Astrocyte of the hippocampus (primary cell): ENCODE data around the gene LTC4S.
A peak's percentile ranks its signal among the peaks of the same experiment; 100 is the strongest.

ENCODE experiments used
- DNase-seq: peaks from one replicate; pipeline ENCODE4 v3.0.0; 2011; ENCODE audit warnings: low read depth, low spot score

The LTC4S gene

DNA sequence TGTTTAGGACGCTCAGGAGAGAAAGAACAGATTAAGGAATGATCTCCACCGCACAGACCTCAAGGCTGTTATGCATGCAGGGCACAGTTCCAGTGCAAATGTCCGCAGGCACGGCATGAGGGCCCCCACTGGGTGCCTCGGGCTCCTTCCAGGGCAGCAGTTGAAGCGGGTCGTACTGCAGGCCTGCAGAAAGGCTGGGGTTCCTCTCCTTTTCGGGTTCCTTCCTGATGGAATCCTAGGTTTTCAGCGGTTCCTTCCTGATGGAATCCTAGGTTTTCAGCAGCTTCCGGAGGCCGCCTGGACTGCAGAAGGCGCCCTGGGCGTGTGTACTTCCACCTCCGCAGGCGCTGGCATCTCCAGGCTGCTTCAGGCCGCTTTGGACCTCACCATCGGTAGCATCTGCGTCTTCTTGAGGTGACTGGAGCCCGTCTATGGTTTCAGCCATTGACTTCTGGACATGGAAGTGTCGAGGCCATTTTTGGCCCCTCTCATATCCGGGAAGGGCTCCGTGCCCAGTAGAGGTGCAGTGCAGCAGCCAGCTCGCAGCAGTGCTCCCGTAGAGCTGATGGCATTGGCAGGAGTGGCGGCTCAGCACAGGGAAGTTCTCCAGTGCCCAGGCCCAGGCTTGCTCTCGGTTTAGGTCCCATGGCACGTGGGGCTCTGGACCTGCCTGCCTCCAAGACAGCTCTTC lies 18.5 kb downstream of the LTC4S start:
- DNase-seq, result no peak

DNA sequence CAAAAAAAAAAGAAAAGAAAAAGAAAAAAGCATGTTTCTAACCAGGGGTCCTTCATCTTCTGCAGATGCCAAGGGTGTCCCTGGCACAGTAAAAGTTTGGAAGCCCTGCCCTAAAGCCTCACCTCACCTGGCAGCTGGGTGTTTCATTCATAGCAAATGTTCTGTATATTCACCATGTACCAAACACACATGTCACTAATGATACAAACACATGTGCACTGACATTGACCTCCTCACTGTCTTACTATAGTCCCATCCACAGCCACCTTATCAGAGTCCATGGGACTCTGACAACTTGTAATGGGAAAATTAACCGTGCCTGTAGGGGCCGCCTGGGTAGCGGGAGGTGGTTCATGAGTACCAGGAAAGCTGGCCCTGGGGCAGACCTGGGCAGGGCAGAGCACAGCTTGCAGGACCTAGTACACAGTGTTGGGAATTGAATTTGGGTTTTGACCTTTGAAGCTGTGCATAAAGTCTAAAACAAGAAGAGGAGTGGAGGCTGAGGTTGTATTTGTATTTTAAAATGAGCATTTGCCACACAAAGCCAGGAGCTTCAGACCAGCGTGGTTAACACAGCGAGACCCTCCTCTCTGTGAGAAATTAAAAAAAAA lies 19.3 kb downstream of the LTC4S start:
- DNase-seq, result no peak

DNA sequence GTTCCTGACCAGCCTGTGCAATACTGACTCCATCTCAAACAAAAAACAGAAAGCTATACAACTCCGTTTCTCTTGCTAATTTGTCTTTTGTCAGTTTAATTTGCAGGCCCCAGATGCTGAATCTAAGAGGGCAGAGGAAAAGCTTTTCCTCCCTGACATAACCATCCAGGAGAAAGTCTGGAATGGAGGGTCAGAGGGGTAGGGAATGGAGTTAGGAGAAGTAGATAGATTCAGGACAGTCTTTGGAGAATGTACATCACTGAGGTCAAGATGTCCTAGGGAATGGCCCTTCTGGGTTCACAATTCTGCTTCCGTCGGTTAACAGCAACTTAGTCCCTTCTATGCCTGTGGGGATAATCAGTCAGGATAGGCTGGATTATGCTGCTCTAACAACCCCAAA lies 20.3 kb downstream of the LTC4S start:
- no peak for DNase-seq

DNA sequence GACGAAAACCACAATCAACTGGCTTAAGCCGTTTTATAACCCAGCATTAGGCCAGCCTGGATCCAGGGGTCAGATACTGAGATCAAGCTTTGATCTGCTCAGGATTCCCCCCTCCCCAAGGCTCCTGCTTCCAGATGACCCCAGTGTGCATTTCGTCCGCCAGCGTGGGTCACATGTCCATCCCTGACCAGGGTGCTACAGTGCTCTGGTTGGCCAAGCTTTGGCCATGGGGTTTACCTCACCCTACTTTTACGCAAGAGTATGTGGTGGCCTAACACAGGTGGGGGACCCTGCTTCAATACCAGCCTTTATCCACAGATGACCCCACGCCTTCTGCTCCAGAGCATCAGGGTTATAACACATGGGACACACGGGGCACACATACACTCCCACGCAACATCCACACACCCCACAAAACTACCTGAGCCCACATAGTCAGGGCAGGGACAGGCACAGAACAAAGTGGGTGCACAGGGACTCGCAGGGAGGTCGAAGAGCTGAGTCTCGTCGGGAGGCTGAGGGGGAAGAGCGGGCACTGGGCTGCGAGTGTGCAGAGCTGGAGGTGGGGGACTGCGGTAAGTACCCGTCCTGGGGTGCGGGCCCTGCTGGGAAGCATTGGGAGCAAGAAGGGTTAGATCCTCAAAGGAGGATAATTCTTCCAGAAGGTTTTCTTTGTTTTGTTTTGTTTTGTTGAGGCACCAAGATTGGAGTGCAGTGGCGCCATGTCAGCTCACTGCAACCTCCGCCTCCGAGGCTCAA lies 21.9 kb downstream of the LTC4S start:
- DNase-seq, result no peak

DNA sequence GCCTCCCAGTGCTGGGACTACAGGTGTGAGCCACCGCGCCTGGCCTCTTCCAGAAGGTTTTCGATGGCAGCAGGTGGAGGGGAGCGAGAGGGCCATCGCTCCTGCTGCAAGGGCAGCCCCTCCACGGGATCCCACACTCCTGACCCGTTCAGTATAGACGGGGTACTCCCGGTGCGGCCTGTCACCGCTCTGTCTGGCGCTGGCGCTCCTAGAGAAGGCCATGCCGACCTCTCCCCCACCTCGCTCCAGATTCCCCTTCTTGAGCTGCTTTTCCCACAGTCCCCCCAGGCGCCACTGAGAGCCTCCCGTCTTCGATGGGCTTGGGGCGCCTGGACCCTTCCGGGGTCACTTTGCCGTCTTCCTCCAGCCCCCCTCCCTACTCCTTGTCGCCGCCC lies 22.6 kb downstream of the LTC4S start:
- DNase-seq, result no peak

DNA sequence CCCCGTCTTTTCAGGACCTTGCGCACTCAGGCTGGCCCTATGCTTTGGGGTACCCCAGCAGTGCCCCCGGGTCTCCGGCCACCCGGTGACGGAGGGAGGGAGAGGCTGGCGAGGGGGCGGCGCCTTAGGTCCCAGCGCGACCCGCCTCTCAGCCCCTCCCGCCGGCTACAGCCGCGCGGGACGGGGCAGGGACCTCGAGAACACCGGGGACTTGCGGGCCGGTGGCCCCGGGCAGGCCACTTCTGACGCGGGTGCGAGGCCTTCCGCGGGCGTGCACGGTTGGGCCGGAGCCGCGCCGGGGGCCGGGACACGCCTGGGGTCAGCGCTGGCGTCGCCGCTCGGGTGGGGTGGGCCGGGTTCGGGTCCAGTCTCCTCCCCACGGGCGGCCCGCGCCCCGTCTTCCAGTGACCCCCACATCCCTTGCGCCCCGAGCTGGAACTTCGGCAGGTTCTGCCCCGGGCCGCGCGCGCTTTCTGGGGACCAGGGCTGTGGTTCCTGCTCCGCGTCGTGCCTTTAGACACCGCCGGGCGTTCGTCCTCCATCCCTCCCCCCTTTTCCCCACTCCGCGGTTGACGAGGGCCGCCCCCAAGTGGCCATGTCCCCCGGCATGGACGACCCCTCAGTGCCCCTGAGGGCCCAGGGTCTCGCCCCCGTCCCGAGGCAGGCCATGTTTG lies 23.1 kb downstream of the LTC4S start:
- DNase-seq, result peak; percentile 52

DNA sequence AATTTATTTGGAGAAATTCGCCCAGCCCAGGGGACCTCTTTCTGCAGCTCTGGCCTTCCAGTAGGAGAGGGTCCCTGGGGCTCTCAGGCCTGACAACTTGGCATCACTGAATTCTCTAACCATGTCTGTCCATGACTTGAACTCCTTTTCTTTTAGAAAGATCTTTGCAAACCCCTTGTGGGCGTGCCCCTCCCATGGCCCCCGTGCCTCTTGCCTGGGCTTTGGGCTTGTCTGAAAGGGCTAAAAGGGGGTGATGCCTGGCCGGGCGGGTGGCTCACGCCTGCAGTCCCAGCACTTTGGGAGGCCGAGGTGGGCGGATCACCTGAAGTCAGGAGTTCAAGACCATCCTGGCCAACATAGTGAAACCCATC lies 23.7 kb downstream of the LTC4S start:
- no peak for DNase-seq

DNA sequence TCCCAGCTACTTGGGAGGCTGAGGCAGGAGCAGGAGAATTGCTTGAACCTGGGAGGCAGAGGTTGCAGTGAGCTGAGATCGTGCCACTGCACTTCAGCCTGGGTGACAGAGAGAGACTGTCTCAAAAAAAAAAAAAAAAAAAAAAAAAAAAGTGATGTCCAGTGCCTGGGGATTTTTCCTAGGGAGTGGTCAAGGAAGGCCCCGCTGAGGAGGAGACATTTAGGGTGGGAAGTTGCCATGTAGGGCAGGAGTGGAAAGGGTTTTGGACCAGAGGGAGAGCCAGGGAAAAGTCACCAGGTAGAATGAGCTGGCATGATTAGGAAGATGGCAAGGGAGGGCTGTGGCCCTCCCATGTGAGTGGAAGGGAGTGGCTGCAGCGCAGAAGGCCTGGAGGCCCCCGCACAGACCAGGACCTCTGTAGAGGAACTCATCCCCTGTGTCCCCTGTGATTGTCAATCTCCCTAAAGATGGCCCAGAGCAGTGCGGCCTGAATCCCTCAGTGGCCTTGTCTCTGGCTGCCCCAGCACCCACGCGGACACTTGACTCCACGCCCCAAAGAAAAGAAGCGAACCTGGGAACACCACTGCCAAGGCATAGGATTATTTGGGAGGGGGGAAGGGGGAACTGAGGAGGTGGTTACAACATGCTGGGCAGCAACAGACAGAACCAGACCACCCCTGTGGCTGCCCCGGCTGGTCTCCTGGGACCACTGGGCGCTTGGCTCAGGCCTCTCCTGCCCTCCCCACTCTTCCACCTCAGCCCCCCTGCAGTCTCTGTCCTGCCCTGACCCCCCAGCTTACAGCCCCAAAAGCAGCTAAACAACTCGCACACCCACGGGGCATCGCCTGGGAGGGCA lies 24.3 kb downstream of the LTC4S start:
- DNase-seq, result no peak

DNA sequence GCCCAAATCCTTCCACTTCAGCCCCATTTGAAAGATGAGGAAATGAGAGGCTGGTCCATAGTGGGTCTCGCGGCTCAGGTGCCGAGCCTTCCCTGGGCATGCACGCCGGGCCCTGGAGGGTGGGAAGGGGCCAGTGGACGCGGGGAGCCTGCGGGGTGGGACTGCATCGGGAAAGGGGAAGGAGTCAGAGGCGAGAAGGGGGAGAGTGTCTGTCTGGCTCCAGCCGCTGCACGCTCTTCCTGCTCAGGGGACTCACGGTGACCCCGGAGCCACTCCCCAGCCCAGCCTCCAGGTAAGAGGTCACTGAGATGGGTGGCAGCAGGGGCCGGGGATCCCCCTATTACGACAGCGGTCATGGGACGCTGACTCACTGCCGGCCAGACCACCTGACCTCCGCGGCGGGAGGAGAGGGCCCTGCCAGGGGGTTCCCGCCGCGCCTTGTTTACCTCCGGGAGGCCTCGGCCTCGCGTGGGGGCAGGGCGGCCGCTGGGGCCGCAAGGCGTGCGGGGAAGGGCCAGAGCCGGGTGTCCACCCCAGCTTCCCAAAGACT lies 25.0 kb downstream of the LTC4S start:
- DNase-seq, result peak; percentile 98

DNA sequence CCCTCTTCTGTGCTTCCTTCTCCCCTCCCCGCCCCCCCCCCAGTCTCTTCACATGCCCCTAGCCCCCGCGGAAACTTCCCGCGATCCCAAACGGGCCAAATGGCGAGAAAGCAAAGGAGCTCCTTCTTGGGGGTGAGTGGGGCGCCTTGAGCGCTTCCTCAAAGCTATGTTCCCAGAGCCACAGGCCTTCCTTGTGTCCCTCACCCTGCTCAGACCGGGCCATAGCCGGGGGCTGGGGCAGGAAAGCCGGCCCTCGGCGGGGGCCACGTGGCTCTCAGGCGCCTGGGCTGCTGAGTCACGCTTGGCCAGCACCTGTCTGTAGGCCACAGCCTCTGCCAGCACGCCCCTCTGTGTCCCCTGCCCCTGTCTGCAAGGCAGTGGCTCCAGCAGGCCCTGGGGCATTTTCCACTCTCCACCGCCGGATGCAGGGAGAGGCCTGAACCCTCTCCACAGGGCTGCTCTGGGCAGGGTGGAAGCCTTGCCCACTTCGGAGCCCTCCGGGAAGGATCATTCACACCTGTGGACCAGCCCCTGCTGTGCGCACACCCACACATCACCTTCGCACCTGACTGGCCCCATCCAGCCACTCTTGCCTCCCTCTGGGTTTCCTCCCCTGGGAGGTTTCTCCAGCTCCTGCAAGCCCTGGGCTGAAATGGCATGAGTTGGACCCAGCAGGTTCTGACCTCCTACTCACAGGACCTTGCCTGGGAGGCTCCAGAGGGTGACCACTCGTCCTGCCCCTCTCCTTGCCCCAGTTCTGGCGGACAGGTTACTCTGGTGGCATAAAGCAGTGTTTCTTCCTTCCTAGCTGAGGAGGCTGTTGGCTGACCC lies 25.7 kb downstream of the LTC4S start:
- DNase-seq, result peak; percentile 83

DNA sequence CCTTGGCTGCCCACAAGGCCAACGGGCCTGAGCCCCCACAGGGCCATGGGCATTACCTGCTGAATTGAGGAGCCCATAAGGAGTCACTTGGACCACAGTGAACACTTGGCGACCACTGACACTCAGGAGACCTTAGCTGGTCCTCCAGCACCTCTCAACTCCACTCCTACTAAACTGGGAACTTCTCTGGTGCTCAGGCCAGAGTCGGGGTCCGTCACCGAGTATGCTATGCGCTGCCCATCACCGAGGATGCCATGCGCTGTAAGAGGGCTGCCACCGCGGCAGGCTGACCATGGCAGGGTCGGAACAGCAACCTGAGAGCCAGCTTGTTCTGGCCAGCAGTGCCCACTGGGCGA lies 26.3 kb downstream of the LTC4S start:
- DNase-seq, result peak; percentile 35

DNA sequence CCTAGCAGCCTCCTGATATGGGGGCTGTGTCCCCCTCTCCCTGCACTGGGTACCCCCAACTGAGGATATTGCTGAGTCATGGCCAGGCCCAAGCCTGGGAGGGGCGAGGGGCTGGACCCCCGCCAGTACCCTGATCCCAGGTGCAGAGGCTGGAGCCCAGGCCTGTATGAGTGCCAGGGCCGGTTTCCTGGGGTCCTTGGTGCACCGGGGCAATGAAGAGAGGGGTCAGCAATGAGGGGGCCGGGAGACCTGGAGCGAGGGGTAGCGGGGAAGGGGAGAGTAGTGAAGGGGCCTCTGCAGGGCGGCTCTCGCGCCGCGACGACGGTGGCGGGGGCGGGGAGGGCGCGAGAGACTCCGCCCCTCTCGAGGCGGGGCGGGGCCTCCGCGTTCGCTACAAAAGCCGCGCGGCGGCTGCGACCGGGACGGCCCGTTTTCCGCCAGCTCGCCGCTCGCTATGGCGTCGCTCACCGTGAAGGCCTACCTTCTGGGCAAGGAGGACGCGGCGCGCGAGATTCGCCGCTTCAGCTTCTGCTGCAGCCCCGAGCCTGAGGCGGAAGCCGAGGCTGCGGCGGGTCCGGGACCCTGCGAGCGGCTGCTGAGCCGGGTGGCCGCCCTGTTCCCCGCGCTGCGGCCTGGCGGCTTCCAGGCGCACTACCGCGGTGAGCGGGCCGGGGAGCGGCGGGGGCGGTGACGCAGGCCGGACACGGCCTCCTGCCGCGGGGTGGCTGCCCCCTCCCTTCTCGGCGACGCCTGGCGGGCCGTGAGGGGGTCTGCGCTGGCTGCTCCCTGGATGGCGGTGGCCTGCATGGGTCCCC lies 26.9 kb downstream of the LTC4S start, which contains the start of gene SQSTM1:
SQSTM1 (plus strand) TSS at position 423 of the 815 bp plus-strand sequence; CDS start at position 455, 32 bp downstream.
- DNase-seq, result peak; percentile 94

DNA sequence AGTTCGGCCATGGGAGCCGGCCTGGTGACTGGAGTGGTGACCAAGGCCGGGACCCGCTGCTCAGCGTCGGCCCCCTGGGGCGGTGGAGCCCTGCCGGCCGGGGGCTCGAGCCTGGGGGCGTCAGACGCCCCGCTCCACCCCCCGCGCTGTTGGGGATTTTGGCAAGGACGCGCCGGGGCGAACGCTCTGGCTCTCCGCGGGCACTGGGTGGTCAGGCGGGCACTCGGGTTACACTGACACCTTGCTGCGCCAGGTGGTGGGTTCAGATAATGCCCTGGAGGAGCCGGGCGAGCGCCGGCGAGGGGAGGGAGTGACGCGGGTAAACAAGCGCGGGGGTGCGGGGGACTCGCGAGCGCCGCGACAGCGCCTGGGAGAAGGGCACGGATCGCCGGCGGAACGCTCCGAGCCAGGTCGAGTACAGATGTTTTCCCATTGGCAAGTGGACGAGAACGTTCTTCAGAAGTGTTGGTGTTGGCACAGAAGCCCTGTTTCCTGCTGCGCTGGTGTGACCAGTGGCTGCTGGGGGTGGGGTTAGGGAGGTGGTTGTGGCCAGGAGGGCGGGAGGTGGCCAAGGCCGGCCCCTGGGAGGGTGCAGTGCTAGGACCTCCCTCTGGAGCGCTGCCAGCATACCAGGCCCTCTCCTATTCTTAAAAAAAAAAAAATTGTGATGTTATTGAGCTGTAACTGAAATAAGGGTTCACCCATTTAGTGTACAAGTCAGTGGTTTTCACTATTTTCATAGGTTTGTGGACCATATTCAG lies 27.7 kb downstream of the LTC4S start:
- peak; percentile 96 for DNase-seq

DNA sequence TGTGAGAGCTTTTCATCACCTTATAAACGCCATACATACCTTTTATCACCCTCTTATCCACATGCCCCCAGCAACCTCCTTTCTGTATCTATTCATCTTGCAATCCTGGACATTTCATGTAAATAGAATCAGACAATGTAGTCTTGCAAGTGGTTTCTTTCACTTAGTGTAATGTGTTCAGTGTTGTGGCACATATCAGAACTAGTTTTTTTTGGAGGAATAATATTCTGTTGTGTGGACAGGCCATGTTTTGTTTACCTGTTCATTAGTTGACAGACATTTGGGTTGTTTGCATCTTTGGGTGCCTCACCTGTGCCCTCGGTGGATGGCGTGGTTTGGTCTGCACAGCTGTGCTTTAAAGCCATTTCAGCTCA lies 28.3 kb downstream of the LTC4S start:
- no peak for DNase-seq

DNA sequence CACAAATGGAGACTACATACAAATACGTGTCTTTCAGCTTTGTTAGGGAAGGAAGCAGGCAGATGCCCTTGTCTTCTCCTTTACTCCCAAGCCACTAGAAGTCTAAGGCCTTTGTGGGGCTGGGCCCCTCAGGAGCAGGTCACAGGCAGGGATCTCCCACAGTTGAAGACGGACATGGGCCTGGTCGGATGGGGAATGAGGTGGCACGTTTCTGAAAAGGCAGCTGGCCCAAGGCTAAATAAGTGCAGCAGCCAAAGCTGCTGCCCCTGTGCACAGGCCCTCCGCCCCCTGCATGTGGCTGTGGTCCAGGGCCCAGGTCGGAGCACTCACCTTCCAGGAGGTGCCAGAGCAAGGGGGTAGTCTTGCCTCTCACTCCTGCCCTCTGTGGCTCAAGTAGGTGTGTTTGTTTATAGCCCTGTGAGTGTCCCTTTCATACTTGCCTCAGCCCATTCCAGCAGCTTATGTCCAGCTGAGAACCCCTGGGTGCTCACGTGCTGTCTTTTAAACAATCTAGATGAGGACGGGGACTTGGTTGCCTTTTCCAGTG lies 28.7 kb downstream of the LTC4S start:
- DNase-seq, result no peak

DNA sequence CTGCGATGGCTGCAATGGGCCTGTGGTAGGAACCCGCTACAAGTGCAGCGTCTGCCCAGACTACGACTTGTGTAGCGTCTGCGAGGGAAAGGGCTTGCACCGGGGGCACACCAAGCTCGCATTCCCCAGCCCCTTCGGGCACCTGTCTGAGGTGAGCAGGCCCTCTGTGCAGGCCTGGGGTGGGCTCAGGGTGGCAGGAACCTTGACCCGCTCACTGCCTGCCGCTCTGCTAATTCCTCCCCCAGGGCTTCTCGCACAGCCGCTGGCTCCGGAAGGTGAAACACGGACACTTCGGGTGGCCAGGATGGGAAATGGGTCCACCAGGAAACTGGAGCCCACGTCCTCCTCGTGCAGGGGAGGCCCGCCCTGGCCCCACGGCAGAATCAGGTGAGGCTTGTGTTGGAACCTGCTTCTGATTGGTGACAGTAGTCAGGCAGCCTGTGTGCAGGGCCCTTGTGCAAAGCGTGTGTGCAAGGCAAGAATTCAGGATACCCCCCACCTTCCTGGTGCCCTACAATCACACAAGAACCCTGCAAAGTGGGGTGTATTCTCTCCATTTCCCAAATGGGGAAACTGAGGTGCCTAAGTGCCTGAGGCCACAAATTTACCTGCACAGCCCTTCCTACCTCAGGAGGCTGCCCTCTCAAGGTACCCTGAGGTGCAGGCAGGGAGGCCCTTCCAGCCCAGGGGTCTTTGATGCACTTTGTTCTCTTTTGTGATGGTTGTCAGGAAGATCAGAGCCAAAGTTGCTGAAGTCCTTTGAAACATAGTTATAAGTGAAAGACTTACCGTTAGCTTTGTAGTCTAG lies 30.4 kb downstream of the LTC4S start:
- no peak for DNase-seq

DNA sequence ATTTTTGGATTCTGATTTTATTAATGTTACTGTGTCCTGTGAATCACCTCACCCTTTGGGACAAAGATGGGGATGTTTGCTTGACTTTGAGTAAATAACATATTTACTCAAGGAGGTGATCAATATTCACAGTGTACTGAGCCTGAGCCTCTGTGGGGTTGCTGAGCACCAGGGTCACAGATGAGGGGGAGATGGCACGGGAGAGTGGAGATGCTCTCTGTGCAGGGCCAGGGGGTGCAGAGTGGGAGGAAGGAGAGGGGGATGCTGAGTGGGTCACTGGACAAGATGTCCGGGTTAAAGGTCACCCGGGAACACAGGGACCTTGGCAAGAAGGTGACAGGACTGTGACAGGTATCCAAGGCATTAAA lies 30.9 kb downstream of the LTC4S start:
- DNase-seq, result no peak
